Brain microvascular endothelial cell (primary cell): ENCODE data around the gene CRY1.

Source experiments
- DNase-seq: peaks from one replicate; pipeline ENCODE4 v3.0.0-alpha.2; 2020
- H3K27ac ChIP-seq: fragments of 250-450 bp; sonication (Bioruptor Pico); 2 replicates; pipeline ENCODE4 v1.5.1; 2020; ENCODE audit warnings: mild to moderate bottlenecking, moderate library complexity
- H3K27me3 ChIP-seq: fragments of 250-450 bp; sonication (Bioruptor Pico); replicated peaks from 2 replicates; pipeline ENCODE4 v1.5.1; 2020; ENCODE audit warnings: mild to moderate bottlenecking
- H3K36me3 ChIP-seq: fragments of 250-450 bp; sonication (Bioruptor Pico); replicated peaks from 2 replicates; pipeline ENCODE4 v1.5.1; 2020; ENCODE audit warnings: mild to moderate bottlenecking
- H3K4me3 ChIP-seq: 2 replicates; pipeline ENCODE4 v1.5.1; 2011; ENCODE audit warnings: low read depth, mild to moderate bottlenecking, control low read depth, low read length, moderate library complexity
- in situ Hi-C: cut with HindIII; loops from 2 replicates; pipeline ENCODE4 v1.10.0; 2017; ENCODE audit warnings: low sequenced_read_pairs, low pct_ligation_motif_present
- TF ChIP-seq, protein P1 (sequence below): IDR thresholded peaks from 2 replicates; pipeline ENCODE4 v1.5.1; 2011; ENCODE audit warnings: low read depth, mild to moderate bottlenecking, moderate library complexity, low read length, control low read depth, inconsistent platforms; ENCODE audit errors: missing control alignments

The CRY1 gene

DNA sequence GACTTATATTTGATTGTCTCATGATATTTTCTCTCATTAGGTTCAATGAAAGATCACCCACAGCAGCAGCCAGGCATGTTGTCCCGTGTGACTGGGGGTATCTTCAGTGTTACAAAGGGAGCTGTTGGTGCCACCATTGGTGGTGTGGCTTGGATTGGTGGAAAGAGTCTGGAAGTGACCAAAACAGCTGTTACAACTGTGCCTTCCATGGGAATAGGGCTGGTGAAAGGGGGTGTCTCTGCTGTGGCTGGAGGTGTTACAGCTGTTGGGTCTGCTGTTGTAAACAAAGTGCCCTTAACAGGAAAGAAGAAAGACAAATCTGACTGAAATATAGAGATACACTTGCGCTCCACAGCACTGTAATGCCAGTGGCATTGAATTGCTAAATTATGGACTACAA, 122.3 kb downstream of the CRY1 start:
- no peak overlapping the region for H3K27ac ChIP-seq
- DNase-seq, result no peak
- H3K36me3 ChIP-seq, result peaks cover 55% of the 10 kb centered on the region
- TF ChIP-seq, protein P1, sequence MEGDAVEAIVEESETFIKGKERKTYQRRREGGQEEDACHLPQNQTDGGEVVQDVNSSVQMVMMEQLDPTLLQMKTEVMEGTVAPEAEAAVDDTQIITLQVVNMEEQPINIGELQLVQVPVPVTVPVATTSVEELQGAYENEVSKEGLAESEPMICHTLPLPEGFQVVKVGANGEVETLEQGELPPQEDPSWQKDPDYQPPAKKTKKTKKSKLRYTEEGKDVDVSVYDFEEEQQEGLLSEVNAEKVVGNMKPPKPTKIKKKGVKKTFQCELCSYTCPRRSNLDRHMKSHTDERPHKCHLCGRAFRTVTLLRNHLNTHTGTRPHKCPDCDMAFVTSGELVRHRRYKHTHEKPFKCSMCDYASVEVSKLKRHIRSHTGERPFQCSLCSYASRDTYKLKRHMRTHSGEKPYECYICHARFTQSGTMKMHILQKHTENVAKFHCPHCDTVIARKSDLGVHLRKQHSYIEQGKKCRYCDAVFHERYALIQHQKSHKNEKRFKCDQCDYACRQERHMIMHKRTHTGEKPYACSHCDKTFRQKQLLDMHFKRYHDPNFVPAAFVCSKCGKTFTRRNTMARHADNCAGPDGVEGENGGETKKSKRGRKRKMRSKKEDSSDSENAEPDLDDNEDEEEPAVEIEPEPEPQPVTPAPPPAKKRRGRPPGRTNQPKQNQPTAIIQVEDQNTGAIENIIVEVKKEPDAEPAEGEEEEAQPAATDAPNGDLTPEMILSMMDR, result no peak
- H3K4me3 ChIP-seq, result no peak overlapping the region
- in situ Hi-C loops, result no loop called here
- H3K27me3 ChIP-seq, result no peaks in the 10 kb centered on the region

DNA sequence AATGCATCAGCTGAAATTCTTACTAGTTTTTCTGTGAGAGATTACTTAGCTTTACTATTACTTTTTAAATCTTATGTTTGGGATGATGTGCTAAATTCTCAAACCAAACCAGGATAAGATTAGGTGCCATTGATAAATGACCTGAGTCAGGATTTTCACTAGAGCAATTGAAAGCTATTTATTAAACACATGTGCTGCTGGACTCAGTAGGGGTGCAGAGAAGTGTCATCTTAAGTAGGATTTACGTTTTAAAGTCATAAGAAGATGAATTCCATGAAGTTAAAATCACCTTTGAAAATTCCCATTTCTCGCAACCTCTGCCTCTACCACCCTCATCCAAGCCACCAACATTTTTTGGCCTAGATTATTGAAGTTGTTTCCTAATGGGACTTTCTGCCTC, 128.8 kb downstream of the CRY1 start:
- peaks cover 40% of the 10 kb centered on the region for H3K36me3 ChIP-seq
- TF ChIP-seq, protein P1, result no peak
- in situ Hi-C loops, result no loop called here
- no peaks in the 10 kb centered on the region for H3K27me3 ChIP-seq
- no peak overlapping the region for H3K4me3 ChIP-seq
- H3K27ac ChIP-seq, result no peak overlapping the region
- no peak for DNase-seq

DNA sequence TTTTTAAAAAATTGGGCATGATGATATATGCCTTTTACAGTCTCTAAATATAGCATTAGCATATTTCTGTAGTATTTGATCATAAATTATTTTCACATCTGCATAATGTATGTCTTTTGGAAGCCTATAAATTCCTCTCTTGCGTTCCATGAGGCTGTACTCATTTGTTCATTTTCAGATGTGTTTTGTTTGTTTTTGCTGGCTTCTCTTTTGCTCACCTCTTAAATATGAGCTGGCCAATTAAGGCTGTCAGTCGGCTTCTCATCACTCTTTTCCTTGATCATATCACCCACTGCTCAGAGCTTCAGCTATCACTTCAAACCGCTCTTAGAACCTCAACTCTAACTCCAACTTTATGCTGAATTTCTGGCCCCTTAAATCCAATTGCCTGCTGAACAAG, 131.1 kb downstream of the CRY1 start:
- Histone ChIP-seq H3K27me3 (no peaks in the 10 kb centered on the region), H3K36me3 (peaks cover 23% of the 10 kb centered on the region), H3K27ac (no peak overlapping the region), H3K4me3 (no peak overlapping the region)
- TF ChIP-seq, protein P1, result no peak
- no peak for DNase-seq
- in situ Hi-C loops, result no loop called here

DNA sequence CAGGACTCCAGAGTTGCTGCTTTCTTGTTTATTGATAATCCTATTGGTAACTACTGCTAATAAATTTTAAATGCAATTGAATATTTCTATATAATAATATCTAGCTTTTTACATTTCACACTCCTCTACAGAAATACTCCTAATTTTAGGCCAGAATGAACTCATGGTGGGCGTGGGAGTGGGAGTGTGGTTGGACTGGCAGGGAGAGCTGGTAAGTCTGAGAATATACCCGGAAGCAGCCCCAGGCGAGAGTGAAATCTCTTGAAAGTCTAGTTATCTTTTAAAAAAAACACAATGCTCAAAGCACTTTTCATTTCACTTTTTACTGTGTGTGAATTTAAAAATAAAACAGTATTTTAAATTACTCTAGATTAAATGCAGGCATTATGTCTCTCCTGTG, 132.9 kb downstream of the CRY1 start:
- TF ChIP-seq, protein P1, result no peak
- no peak for DNase-seq
- Histone ChIP-seq H3K36me3 (peaks cover 12% of the 10 kb centered on the region), H3K27me3 (no peaks in the 10 kb centered on the region), H3K4me3 (no peak overlapping the region), H3K27ac (no peak overlapping the region)
- in situ Hi-C loops, result no loop called here

DNA sequence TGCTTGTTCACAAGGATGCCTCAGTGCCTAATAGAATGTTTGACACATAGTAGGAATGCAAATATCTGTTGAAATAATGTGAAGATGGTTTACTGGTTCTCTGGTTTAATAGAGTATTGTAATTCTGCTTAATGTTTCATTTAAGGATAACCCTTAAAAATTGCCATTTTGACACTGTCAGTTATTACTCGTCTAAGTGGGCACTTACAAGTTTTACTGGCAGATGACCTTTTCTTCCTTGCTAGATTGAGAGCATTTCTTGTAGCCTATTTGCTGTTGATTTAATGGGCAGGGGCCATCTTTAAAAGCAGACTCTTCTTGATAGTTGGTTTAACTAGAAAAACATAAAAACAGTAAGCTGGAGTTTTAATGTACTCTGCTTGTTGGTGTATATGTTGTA, 135.8 kb downstream of the CRY1 start:
- H3K36me3 ChIP-seq, result peaks cover 8% of the 10 kb centered on the region
- DNase-seq, result no peak
- in situ Hi-C loops, result no loop called here
- H3K27ac ChIP-seq, result no peak overlapping the region
- H3K27me3 ChIP-seq, result no peaks in the 10 kb centered on the region
- TF ChIP-seq, protein P1, result no peak
- H3K4me3 ChIP-seq, result peak overlapping the region; percentile 94

DNA sequence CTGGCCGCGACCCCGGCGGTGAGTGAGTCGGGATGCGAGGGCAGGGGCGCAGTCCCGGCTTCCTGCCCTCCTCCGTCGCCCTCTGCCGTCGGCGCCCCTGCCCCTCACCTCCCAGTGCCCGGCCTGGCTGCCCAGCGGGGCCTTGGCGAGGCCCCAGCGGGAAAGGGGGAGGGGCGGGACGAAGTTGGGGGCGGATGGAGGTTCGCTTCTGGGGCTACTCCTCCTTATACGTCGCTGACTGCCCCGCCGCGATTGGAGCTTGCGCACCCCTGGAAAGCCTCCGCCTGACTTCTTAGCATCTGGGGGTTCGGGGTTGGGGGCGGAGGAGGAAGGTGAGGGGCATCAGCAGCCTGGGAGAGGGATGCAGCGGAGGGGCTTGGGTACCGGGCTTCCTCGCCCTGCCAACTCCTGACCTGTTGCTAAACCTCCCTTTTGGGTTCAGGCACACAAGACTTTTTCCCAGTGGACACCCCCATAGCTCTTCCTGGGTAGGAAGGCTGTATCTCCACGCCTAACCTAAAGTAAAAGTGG, 137.2 kb downstream of the CRY1 start:
- in situ Hi-C loops, result no loop called here
- TF ChIP-seq, protein P1, result peak; percentile 9
- DNase-seq, result peak; percentile 43
- Histone ChIP-seq H3K36me3 (no peaks in the 10 kb centered on the region), H3K4me3 (peak overlapping the region; percentile 94), H3K27me3 (no peaks in the 10 kb centered on the region), H3K27ac (peak overlapping the region; percentile 97)
